ENCODE results near the gene DAB2IP.

DAB2IP gene

GRCh38 chr9:121821326-121821725, 169.9 kb downstream of the DAB2IP start:
- no peak for DNase-seq

GRCh38 chr9:121822093-121823085, 171.0 kb downstream of the DAB2IP start:
- DNase-seq = no peak

- no peak for DNase-seq
Observed at GRCh38 chr9:121823451-121824169, 172.2 kb downstream of the DAB2IP start.

GRCh38 chr9:121824651-121825030, 173.2 kb downstream of the DAB2IP start:
- no peak for DNase-seq

- no peak for DNase-seq
Observed at GRCh38 chr9:121825031-121825691, 173.7 kb downstream of the DAB2IP start.

GRCh38 chr9:121826711-121827110, 175.3 kb downstream of the DAB2IP start:
- DNase-seq = no peak

GRCh38 chr9:121827251-121827967, 176.0 kb downstream of the DAB2IP start:
- DNase-seq = no peak

GRCh38 chr9:121830441-121831140, 179.2 kb downstream of the DAB2IP start:
- no peak for DNase-seq

- DNase-seq = no peak
Observed at GRCh38 chr9:121831869-121832268, 180.4 kb downstream of the DAB2IP start.

GRCh38 chr9:121833061-121833460, 181.6 kb downstream of the DAB2IP start:
- DNase-seq = no peak
